Gastroesophageal sphincter (tissue), 3 donors: Measurements from ENCODE around the gene DCXR.

Experiments
- EP300 ChIP-seq: sonication (generic); formaldehyde crosslinking; IDR thresholded peaks from one replicate; pipeline ENCODE4 v1.6.1; 2017; ENCODE audit warnings: antibody characterized with exemption, mild to moderate bottlenecking
- POLR2A ChIP-seq, 2 donors: fragments of 450-650 bp; IDR thresholded peaks; one replicate each; pipeline ENCODE4 v1.6.1; 2017; ENCODE audit warnings: antibody characterized with exemption in 2 of 2, mild to moderate bottlenecking in 2 of 2, moderate library complexity in 1 of 2
- TF ChIP-seq, protein P1 (sequence below), 4 experiments: fragments of 200-600 bp in 2 of 4; fragments of 450-650 bp in 2 of 4; sonication (generic) in 1 of 4; IDR thresholded peaks; one replicate each; pipeline ENCODE4 v1.5.1; 2017 to 2019; ENCODE audit warnings: antibody characterized with exemption in 4 of 4, mild to moderate bottlenecking in 2 of 4, moderate library complexity in 2 of 4

DNA sequence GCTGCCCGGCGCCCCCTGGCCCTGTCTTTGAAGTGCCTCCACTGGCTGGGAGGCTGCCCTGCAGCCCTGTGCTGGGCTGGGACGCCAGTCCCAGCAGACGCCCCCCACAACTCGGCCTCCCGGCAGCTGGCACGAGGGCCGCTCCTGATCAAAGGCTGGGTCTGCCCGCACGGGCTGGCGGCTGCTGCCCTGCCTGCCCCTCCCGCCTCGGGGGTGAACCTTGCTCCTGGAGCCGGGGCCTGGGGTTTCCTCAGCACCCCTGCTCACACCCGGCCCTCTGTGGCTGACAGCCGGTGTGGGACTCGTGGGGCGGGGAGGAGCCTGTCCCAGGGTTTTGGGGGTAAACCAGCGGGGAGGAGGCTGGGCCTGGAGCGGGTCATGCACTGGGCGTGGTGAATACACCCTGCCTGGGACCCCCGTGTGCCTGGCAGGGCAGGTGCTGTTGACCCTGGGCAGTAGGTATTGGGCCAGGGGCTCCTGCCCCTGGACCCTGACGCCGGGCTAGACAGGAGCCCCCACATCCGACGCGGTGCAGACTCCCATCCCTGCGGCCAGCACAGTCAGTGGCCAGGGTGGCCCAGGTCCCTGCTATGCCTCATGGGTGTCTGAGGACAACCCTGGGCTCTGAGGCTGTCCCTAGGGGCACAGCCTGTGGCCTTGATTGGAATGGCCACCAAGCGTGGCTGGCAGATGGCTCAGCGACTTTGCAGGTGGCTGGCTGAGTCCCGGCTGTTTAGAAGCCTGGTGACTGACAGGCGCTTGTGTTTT is 36.5 kb downstream of the DCXR start:
- TF ChIP-seq, protein P1, sequence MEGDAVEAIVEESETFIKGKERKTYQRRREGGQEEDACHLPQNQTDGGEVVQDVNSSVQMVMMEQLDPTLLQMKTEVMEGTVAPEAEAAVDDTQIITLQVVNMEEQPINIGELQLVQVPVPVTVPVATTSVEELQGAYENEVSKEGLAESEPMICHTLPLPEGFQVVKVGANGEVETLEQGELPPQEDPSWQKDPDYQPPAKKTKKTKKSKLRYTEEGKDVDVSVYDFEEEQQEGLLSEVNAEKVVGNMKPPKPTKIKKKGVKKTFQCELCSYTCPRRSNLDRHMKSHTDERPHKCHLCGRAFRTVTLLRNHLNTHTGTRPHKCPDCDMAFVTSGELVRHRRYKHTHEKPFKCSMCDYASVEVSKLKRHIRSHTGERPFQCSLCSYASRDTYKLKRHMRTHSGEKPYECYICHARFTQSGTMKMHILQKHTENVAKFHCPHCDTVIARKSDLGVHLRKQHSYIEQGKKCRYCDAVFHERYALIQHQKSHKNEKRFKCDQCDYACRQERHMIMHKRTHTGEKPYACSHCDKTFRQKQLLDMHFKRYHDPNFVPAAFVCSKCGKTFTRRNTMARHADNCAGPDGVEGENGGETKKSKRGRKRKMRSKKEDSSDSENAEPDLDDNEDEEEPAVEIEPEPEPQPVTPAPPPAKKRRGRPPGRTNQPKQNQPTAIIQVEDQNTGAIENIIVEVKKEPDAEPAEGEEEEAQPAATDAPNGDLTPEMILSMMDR (IDR thresholded peaks at IDR 0.05), result no peak
- no peak for TF ChIP-seq EP300
- no peak for TF ChIP-seq POLR2A (IDR thresholded peaks at IDR 0.05)
